Gastrocnemius medialis (tissue), 4 donors: ENCODE results near the gene GRIA2. TPM values are rescaled to one million over a fixed set of nuclear protein-coding genes. Genes with fewer than 3 reads are reported as not detected.

ENCODE experiments used
- ATAC-seq, 2 donors: fragments of 150-250 bp; one replicate each; pipeline ENCODE4 v1.9.1; 2016
- DNase-seq, 2 donors: peaks; one replicate each; pipeline ENCODE4 v3.0.0-alpha.2; 2019
- H3K27ac ChIP-seq, 4 donors: fragments of 200-600 bp; sonication (generic); 1 replicate in 1 of 4; 2 replicates in 3 of 4; pipeline ENCODE4 v1.5.1; 2016 to 2018; ENCODE audit warnings: mild to moderate bottlenecking in 2 of 4, moderate library complexity in 1 of 4
- H3K27me3 ChIP-seq, 3 donors: fragments of 200-600 bp; sonication (generic) in 2 of 3; 1 replicate in 1 of 3; 2 replicates in 2 of 3; pipeline versions ENCODE4 v1.5.1 to v1.6.0; 2016 to 2019; ENCODE audit warnings: mild to moderate bottlenecking in 1 of 3, moderate library complexity in 1 of 3
- H3K36me3 ChIP-seq, 2 donors: fragments of 200-600 bp; sonication (generic) in 1 of 2; one replicate each; pipeline ENCODE4 v1.5.1; 2017 to 2018
- H3K4me1 ChIP-seq, 2 donors: fragments of 200-600 bp; sonication (generic) in 1 of 2; one replicate each; pipeline ENCODE4 v1.5.1; 2016 to 2017; ENCODE audit warnings: mild to moderate bottlenecking in 2 of 2
- H3K4me3 ChIP-seq, 4 donors: fragments of 200-600 bp; sonication (generic) in 3 of 4; 1 replicate in 1 of 4; 2 replicates in 3 of 4; pipeline ENCODE4 v1.5.1; 2016 to 2019; ENCODE audit warnings: mild to moderate bottlenecking in 2 of 4
- H3K9me3 ChIP-seq, 3 donors: fragments of 200-600 bp; sonication (generic) in 2 of 3; 1 replicate in 1 of 3; 2 replicates in 2 of 3; pipeline ENCODE4 v1.5.1; 2016 to 2019
- POLR2A ChIP-seq, 2 donors: fragments of 450-650 bp; IDR thresholded peaks; one replicate each; pipeline ENCODE4 v1.6.1; 2017; ENCODE audit warnings: antibody characterized with exemption in 2 of 2, mild to moderate bottlenecking in 2 of 2, moderate library complexity in 2 of 2
- in situ Hi-C, 4 donors: fragments of 200-750 bp; cut with MboI; loops; one replicate each; pipeline versions ENCODE4 v1.15.0 to v1.8.0; 2017; ENCODE audit warnings: low sequenced_read_pairs in 4 of 4
- intact Hi-C: fragments of 100-400 bp; cut with DNase I; formaldehyde crosslinking; loops from one replicate; pipeline ENCODE4 v1.15.1; 2023; ENCODE audit warnings: low total_unique reads
- total RNA-seq, 4 donors: library from RNA; depleted of rRNA; stranded (reverse); fragments of >200 nt; gene quantifications; one replicate each; pipeline versions ENCODE4 v1.1.0 to v1.2.3, GENCODE V29; 2016
- TF ChIP-seq, protein P1 (sequence below), 5 experiments: fragments of 450-650 bp in 3 of 5; fragments of 200-600 bp in 2 of 5; sonication (generic) in 2 of 5; IDR thresholded peaks in 4 of 5; conservative IDR thresholded peaks in 1 of 5; 1 replicate in 4 of 5; 2 replicates in 1 of 5; pipeline ENCODE4 v1.5.1; 2016 to 2019; ENCODE audit warnings: antibody characterized with exemption in 5 of 5, mild to moderate bottlenecking in 3 of 5, moderate library complexity in 3 of 5

GRIA2 gene
- total RNA-seq, 4 donors from 2014 or later, result not detected

- TF ChIP-seq, protein P1, sequence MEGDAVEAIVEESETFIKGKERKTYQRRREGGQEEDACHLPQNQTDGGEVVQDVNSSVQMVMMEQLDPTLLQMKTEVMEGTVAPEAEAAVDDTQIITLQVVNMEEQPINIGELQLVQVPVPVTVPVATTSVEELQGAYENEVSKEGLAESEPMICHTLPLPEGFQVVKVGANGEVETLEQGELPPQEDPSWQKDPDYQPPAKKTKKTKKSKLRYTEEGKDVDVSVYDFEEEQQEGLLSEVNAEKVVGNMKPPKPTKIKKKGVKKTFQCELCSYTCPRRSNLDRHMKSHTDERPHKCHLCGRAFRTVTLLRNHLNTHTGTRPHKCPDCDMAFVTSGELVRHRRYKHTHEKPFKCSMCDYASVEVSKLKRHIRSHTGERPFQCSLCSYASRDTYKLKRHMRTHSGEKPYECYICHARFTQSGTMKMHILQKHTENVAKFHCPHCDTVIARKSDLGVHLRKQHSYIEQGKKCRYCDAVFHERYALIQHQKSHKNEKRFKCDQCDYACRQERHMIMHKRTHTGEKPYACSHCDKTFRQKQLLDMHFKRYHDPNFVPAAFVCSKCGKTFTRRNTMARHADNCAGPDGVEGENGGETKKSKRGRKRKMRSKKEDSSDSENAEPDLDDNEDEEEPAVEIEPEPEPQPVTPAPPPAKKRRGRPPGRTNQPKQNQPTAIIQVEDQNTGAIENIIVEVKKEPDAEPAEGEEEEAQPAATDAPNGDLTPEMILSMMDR (IDR thresholded peaks at IDR 0.05 in 4 of 5, conservative IDR thresholded peaks at IDR 0.05 in 1 of 5), result no peak
- TF ChIP-seq POLR2A (IDR thresholded peaks at IDR 0.05), result no peak
- no peak overlapping the region for H3K27ac ChIP-seq
- no peak for DNase-seq
- H3K4me1 ChIP-seq, result no peaks in the 10 kb centered on the region
- no peaks in the 10 kb centered on the region for H3K36me3 ChIP-seq
- in situ Hi-C loops, result no loop called here
- ATAC-seq, result no peak
- no peaks in the 10 kb centered on the region for H3K27me3 ChIP-seq
- H3K4me3 ChIP-seq, result no peak overlapping the region
- H3K9me3 ChIP-seq, result no peaks in the 10 kb centered on the region
- intact Hi-C loops, result no loop called here
These were observed 25.2 kb upstream of the GRIA2 start for GRCh38 chr4:157195374-157195773.

DNA sequence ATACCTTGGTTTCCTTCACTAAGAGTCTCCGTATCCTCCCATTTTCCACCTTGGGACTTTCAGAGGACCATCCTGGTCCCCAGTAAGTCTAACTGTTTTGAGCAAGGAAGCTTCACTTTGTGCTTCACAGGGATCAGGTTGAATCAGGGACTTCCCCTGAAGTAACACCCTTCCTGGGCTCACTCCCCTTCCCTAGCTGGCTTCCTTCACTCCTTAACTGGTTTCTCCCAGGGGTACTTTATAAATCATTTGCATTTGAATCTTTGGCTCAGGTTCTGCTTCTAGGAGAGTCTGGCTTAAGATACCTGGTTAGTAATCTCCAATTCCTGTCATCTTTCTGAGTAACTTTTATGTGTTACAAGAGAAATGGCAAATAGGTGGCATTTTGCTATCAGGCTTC is 24.5 kb upstream of the GRIA2 start:
- ATAC-seq, result no peak
- H3K9me3 ChIP-seq, result no peaks in the 10 kb centered on the region
- H3K27me3 ChIP-seq, result no peaks in the 10 kb centered on the region
- intact Hi-C loops, result no loop called here
- H3K4me1 ChIP-seq, result no peaks in the 10 kb centered on the region
- in situ Hi-C loops, result no loop called here
- TF ChIP-seq POLR2A (IDR thresholded peaks at IDR 0.05), result no peak
- TF ChIP-seq, protein P1 (IDR thresholded peaks at IDR 0.05 in 4 of 5, conservative IDR thresholded peaks at IDR 0.05 in 1 of 5), result no peak
- H3K4me3 ChIP-seq, result no peak overlapping the region
- DNase-seq, result no peak
- no peak overlapping the region for H3K27ac ChIP-seq
- no peaks in the 10 kb centered on the region for H3K36me3 ChIP-seq

GRCh38 chr4:157204634-157205244 is 15.8 kb upstream of the GRIA2 start:
- Histone ChIP-seq H3K4me3 (no peak overlapping the region), H3K9me3 (no peaks in the 10 kb centered on the region), H3K36me3 (no peaks in the 10 kb centered on the region), H3K4me1 (no peaks in the 10 kb centered on the region), H3K27me3 (no peaks in the 10 kb centered on the region), H3K27ac (no peak overlapping the region)
- no peak for TF ChIP-seq POLR2A (IDR thresholded peaks at IDR 0.05)
- TF ChIP-seq, protein P1 (IDR thresholded peaks at IDR 0.05 in 4 of 5, conservative IDR thresholded peaks at IDR 0.05 in 1 of 5), result no peak
- in situ Hi-C loops (loop anchor here in 1 of 4 donors (25.0 kb wide), 1 partner anchor 758 kb away; no protein-coding TSS in a partner anchor), intact Hi-C loops (no loop called here)
- ATAC-seq (no peak), DNase-seq (no peak)

DNA sequence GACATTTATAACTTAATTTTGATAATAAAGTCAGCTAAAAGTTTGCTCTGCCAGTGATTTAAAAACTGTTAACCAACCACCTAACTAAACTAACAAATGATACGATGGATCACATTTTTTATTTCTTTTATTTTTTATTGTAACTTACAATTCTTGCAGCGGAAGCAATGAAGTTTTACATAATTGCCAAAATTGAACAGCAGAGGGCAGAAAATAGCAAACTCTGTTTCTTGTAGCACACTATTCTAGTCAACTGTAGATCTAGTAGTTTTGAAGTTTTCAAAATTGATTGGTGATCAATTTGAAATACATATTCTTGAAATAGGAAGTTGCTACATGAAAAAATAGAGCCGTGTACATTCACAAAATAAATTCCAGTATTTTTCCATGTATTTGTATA is 2.8 kb upstream of the GRIA2 start:
- TF ChIP-seq, protein P1 (IDR thresholded peaks at IDR 0.05 in 4 of 5, conservative IDR thresholded peaks at IDR 0.05 in 1 of 5), result peak in 3 of 5 experiments; percentile 26 to 41 (median 30)
- no peak for TF ChIP-seq POLR2A (IDR thresholded peaks at IDR 0.05)
- in situ Hi-C loops, result loop anchor here in 1 of 4 donors (25.0 kb wide), 1 partner anchor 745 kb away; no protein-coding TSS in a partner anchor
- H3K27me3 ChIP-seq, result peaks cover 22 to 30% (median 27%) of the 10 kb centered on the region in 3 donors
- peaks cover 7 to 9% of the 10 kb centered on the region in 2 donors for H3K4me1 ChIP-seq
- no peaks in the 10 kb centered on the region for H3K36me3 ChIP-seq
- ATAC-seq (no peak), DNase-seq (no peak)
- no peaks in the 10 kb centered on the region for H3K9me3 ChIP-seq
- H3K4me3 ChIP-seq, result no peak overlapping the region
- intact Hi-C loops, result no loop called here
- no peak overlapping the region for H3K27ac ChIP-seq
